Tibial artery (tissue), 4 donors: ENCODE data around the gene ADGRL1.

Source experiments
- DNase-seq, 2 donors: peaks; one replicate each; pipeline ENCODE4 v3.0.0-alpha.2; 2019
- H3K27ac ChIP-seq, 2 donors: fragments of 200-600 bp; sonication (generic) in 1 of 2; 1 replicate in 1 of 2; 2 replicates in 1 of 2; pipeline ENCODE4 v1.5.1; 2018 to 2019; ENCODE audit warnings: mild to moderate bottlenecking in 1 of 2
- H3K27me3 ChIP-seq, 2 donors: fragments of 200-600 bp; sonication (generic) in 1 of 2; one replicate each; pipeline versions ENCODE4 v1.5.1 to v1.6.0; 2016 to 2019
- H3K36me3 ChIP-seq, 3 donors: fragments of 200-600 bp; sonication (generic) in 2 of 3; one replicate each; pipeline ENCODE4 v1.5.1; 2016 to 2019; ENCODE audit warnings: mild to moderate bottlenecking in 2 of 3
- H3K4me1 ChIP-seq, 4 donors: fragments of 200-600 bp; sonication (generic) in 2 of 4; 1 replicate in 3 of 4; 2 replicates in 1 of 4; pipeline ENCODE4 v1.5.1; 2016 to 2019
- H3K4me3 ChIP-seq, 2 donors: fragments of 200-600 bp; sonication (generic) in 1 of 2; 1 replicate in 1 of 2; 2 replicates in 1 of 2; pipeline ENCODE4 v1.5.1; 2018 to 2019; ENCODE audit warnings: mild to moderate bottlenecking in 2 of 2
- H3K9me3 ChIP-seq, 3 donors: fragments of 200-600 bp; sonication (generic) in 1 of 3; one replicate each; pipeline ENCODE4 v1.5.1; 2016 to 2019
- intact Hi-C: fragments of 100-400 bp; cut with DNase I; formaldehyde crosslinking; loops from one replicate; pipeline ENCODE4 v1.15.0; 2023; ENCODE audit warnings: low total_unique reads
- TF ChIP-seq, protein P1 (sequence below), 2 experiments: fragments of 200-600 bp in 1 of 2; fragments of 450-650 bp in 1 of 2; IDR thresholded peaks; one replicate each; pipeline ENCODE4 v1.5.1; 2017 to 2019; ENCODE audit warnings: antibody characterized with exemption in 2 of 2, mild to moderate bottlenecking in 1 of 2, moderate library complexity in 1 of 2

Gene ADGRL1

DNA sequence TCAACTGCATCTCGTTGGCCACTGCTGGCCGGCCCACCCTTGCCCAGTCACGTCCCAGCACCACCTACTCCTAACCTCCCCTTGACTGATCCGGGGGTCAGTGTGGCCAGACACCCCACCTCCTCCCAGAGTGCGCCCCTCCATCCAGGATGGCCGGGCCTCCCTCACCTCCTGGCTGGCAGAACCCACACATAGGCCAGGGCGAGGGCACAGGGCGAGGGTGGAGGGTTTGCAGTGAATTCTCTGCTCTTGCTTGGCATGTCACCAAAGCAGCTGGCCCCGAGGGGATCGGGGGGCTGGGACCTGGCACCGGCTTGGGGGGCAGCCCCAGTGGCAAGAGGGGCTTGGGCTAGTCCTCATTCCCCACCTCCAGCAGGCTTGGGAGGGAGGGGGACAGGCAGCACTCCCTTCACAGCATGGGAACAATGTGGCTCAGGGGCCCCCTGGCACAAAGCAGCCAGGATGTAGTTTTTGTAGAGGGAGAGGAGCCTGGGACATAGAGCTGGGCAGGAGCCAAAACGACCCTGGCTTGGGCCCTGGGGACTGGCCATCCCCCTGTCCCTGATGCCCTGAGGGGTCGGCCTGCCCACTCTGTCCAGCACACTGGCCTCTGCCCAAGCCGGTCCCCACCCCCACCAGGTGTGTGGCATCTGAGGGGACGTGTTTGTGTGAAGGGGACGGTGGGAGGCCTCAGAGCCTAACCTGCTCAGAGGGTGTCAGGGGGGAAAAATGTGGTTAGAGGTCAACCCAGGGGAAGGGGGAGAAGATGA, 41.1 kb downstream of the ADGRL1 start:
- no peaks in the 10 kb centered on the region for H3K4me1 ChIP-seq
- no peaks in the 10 kb centered on the region for H3K9me3 ChIP-seq
- peaks cover 0 to 21% (median 14%) of the 10 kb centered on the region in 3 donors for H3K36me3 ChIP-seq
- TF ChIP-seq, protein P1, sequence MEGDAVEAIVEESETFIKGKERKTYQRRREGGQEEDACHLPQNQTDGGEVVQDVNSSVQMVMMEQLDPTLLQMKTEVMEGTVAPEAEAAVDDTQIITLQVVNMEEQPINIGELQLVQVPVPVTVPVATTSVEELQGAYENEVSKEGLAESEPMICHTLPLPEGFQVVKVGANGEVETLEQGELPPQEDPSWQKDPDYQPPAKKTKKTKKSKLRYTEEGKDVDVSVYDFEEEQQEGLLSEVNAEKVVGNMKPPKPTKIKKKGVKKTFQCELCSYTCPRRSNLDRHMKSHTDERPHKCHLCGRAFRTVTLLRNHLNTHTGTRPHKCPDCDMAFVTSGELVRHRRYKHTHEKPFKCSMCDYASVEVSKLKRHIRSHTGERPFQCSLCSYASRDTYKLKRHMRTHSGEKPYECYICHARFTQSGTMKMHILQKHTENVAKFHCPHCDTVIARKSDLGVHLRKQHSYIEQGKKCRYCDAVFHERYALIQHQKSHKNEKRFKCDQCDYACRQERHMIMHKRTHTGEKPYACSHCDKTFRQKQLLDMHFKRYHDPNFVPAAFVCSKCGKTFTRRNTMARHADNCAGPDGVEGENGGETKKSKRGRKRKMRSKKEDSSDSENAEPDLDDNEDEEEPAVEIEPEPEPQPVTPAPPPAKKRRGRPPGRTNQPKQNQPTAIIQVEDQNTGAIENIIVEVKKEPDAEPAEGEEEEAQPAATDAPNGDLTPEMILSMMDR (IDR thresholded peaks at IDR 0.05), result no peak
- intact Hi-C loops, result no loop called here
- H3K27ac ChIP-seq, result no peak overlapping the region
- peaks cover 0 to 15% of the 10 kb centered on the region in 2 donors for H3K27me3 ChIP-seq
- no peak for DNase-seq
- no peak overlapping the region for H3K4me3 ChIP-seq

DNA sequence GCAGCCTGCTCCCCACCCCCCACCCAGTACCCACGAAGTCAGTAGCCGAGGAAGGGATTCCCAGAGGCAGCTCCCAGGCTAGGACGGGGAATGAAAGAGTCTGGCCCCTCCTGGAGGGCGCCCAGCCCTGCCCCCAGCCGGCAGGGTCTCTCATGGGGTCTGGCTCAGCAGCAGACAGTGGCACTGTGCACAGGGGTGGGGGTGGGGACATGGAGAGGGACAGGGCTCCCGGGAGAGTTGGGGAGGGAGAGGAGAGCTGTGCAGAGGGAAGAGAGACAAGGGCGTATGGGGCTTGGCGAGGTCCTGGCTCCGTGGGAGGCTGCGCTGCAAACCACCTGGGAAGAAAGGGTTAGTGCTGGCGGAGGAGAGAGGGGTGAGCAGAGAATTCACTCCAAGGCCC, 41.9 kb downstream of the ADGRL1 start:
- no peak for DNase-seq
- Histone ChIP-seq H3K4me3 (no peak overlapping the region), H3K27ac (no peak overlapping the region), H3K4me1 (no peaks in the 10 kb centered on the region), H3K36me3 (peaks cover 0 to 21% (median 9%) of the 10 kb centered on the region in 3 donors), H3K27me3 (peaks cover 0 to 15% of the 10 kb centered on the region in 2 donors), H3K9me3 (no peaks in the 10 kb centered on the region)
- intact Hi-C loops, result no loop called here
- TF ChIP-seq, protein P1 (IDR thresholded peaks at IDR 0.05), result no peak

DNA sequence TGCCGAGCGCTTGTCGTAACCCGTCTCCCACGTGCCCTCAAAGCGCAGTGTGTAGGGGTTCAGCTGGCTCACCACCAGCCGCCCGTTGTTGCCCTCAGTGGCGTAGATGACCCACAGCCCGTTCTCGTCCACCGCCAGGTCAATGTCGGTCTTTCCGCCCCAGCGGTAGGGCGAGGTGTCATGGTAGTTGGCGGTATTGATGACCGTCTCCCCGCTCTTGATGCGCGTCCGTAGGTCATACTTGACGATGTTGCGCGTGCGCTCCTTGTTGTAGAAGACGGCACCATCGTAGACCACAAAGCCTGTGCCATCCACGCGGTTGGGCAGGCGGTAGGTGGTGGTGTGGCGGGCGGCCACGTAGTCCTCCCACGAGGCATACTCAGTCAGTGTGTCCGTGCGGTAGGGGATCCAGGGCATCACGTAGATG, 43.1 kb downstream of the ADGRL1 start:
- Histone ChIP-seq H3K4me1 (no peaks in the 10 kb centered on the region), H3K4me3 (no peak overlapping the region), H3K9me3 (no peaks in the 10 kb centered on the region), H3K27me3 (peaks cover 0 to 15% of the 10 kb centered on the region in 2 donors), H3K36me3 (peaks cover 0 to 33% (median 17%) of the 10 kb centered on the region in 3 donors), H3K27ac (no peak overlapping the region)
- intact Hi-C loops, result no loop called here
- DNase-seq, result no peak
- TF ChIP-seq, protein P1 (IDR thresholded peaks at IDR 0.05), result no peak

DNA sequence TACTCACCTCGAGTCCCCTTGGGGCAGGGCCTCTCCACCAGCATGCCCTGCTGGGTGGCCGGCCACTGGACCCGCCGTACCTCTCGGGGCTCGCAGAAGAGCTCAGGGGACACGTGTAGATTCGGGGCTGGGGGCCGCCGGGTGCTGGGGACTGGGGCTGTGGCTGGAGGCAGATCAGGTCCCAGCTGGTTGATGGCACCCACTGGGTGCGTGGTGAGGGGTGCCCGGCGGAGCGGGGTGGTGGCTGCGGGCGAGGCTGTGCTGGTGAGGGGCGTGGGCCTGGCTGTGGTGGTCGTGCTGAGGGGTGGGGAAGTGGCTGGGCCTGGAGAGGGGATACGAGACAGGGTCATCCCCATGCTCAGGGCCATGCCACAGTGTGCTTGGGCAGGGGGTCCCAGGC, 44.7 kb downstream of the ADGRL1 start:
- intact Hi-C loops, result no loop called here
- no peak overlapping the region for H3K4me3 ChIP-seq
- TF ChIP-seq, protein P1 (IDR thresholded peaks at IDR 0.05), result no peak
- H3K27ac ChIP-seq, result no peak overlapping the region
- no peak for DNase-seq
- H3K4me1 ChIP-seq, result no peaks in the 10 kb centered on the region
- no peaks in the 10 kb centered on the region for H3K9me3 ChIP-seq
- H3K36me3 ChIP-seq, result peaks cover 4 to 49% (median 31%) of the 10 kb centered on the region in 3 donors
- peaks cover 0 to 15% of the 10 kb centered on the region in 2 donors for H3K27me3 ChIP-seq

DNA sequence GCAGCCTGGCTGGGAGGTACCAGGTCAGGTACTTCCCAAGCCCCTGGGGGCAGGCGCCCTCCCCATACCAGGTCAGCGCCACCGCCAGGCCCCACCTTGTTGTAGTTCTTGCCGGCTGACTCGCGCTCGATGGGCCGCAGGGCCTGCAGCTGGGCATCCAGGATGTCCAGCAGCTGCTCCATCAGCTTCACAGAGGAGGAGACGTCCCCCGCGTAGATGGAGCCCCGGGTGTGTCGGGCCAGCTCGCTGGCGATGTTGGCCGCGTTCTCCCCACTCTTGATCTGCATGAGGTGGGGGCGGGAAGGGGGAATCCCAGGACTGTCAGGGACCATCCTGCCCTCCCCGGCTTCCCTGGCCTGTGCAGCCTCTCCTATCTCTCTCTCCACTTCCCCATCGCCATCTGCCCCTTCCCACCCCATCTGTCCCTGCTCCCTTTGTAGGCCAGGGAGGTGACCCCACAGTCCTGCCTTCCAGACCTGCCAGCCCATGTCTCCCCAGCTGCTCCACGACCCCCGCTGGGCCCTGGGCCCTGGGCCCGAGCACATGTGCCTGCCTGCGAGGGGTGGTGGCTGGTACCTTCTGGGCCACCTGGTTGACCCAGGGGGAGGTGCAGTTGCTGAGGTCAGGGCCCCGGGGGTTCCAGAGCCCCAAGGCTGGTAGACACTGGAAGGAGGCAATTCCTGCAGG, 45.8 kb downstream of the ADGRL1 start:
- H3K9me3 ChIP-seq, result no peaks in the 10 kb centered on the region
- H3K36me3 ChIP-seq, result peaks cover 14 to 61% (median 41%) of the 10 kb centered on the region in 3 donors
- no peak overlapping the region for H3K27ac ChIP-seq
- TF ChIP-seq, protein P1 (IDR thresholded peaks at IDR 0.05), result no peak
- peaks cover 0 to 15% of the 10 kb centered on the region in 2 donors for H3K27me3 ChIP-seq
- DNase-seq, result no peak
- no peaks in the 10 kb centered on the region for H3K4me1 ChIP-seq
- intact Hi-C loops, result no loop called here
- H3K4me3 ChIP-seq, result no peak overlapping the region
